NAMALWA (cell line): ENCODE data around the gene CDC42EP2.

Experiments
- DNase-seq: peaks from one replicate; pipeline ENCODE4 v3.0.0-alpha.2; 2015; ENCODE audit warnings: low spot score

The CDC42EP2 gene

DNA sequence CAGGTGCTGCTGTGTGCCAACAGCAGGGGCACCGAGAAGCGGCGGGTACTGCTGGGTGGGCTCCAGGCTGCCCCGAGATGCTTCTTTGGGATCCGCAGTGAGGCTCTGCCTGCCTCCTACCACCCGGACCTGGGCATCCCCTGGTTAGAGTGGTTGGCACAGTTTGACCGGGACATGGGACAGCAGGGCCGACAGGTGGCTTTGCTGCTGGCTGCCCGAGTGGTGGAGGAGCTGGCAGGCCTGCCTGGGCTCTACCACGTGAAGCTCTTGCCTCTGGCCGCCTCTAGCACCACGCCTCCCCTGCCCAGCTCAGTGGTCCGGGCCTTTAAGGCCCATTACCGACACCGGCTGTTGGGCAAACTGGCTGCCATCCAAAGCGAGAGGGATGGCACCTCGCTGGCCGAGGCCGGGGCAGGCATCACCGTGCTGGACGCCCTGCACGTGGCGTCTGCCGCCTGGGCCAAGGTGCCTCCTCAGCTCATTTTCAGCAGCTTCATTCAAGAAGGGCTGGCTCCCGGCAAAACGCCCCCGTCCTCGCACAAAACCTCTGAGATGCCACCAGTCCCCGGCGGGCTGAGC is 41.8 kb downstream of the CDC42EP2 start:
- DNase-seq = no peak

- DNase-seq = no peak
These were observed 43.2 kb downstream of the CDC42EP2 start for GRCh38 chr11:65357856-65358356.

DNA sequence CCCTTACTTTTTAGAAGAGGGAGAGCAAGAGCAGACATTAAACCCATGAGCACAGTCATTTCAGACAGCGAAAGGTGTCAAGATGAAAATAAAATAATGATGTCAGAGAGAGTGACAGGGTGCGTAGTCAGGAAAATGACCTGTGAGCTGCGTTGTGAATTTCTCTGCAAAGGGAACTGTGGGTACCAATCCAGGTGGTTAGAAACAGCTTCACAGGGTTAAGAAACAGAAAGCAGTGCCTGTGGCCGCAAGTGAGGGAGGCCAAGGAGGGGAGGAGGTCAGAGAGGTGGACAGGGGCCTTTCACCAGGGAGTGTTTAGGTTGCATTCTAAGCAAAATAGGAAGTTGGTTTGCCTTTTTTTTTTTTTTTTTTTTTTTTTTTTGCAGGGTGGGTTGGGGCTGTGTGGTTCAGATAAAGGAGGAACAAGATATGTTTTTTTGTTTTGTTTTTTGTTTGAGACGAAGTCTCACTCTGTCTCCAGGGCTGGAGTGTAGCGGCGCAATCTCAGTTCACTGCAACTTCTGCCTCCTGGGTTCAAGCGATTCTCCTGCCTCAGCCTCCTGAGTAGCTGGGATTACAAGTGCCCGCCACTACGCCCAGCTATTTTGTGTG is 47.8 kb downstream of the CDC42EP2 start:
- DNase-seq = no peak

DNA sequence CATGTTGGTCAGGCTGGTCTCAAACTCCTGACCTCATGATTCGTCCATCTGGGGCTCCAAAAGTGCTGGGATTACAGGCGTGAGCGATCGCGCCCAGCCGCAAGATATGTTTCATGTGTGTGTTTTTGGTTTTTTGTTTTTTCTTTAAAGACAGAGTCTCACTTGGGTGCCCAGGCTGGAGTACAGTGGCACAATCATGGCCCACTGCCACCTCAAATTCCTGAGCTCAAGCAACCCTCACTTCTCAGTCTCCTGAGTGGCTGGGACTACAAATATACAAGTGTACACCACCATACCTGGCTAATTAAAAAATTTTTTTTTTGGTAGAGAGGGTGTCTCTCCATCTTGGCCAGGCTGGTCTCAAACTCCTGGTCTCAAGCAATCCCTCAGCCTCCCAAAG is 48.3 kb downstream of the CDC42EP2 start:
- DNase-seq = no peak

DNA sequence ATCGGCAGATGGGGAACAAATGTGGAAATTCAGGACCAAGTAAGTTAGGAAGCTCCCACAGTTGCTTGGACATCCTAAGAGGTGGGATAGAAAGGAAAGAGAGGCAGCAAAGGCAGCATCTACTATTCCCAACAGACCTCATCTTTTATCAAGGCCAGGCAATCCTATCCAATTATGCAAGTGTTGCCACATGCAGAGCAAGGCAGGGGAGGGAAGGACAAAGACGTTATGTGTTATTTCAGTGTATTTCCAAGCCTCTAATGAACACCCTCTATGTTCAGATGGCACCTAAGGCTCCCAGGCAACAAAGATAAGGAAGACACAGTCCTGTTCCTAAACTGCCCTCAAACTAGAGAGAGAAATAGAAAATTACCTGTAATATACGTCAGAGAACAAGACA is 49.1 kb downstream of the CDC42EP2 start:
- no peak for DNase-seq

DNA sequence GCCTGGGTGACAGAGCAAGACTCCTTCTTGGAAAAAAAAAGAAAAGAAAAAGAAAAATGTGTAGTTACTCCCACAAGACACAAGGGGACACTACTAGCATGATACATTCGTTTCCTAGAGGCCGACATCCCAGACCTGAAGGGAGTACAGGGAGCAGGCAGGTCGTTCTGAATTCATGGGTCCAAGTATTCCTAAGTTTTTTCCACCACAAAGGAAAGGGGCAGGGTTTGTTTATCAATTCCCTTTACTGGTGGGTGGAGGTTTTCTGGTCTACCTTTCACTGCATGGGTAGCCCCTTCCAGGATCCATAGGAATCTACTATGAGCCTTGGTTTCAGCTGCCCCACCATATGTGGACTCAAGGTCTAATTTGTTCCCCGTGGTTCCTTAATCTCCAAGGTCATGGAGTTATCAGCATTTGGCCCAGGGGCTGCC is 51.7 kb downstream of the CDC42EP2 start:
- peak; percentile 82 for DNase-seq

DNA sequence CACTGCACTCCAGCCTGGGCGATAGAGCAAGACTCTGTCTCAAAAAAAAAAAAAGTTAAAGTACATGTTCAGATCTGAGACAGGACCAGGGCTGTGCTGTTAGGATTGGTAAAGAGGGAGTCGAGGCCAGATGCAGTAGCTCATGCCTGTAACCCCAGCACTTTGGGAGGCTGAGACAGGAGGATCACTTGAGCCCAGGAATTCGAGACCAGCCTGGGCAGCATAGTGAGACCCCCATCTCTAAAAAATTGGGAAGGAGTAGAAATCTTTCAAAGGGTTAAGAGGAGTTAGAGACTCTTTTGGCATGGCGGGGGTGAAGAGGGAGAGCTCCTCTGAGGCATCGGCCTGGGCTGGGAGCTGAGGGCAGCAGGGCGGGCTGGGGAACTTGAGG is 56.0 kb downstream of the CDC42EP2 start:
- DNase-seq = no peak
